Astrocyte of the hippocampus (primary cell): Measurements from ENCODE around the gene MACROH2A1.
A peak's percentile ranks its signal among the peaks of the same experiment; 100 is the strongest.

Experiments used
- DNase-seq: peaks from one replicate; pipeline ENCODE4 v3.0.0; 2011; ENCODE audit warnings: low read depth, low spot score

The MACROH2A1 gene

GRCh38 chr5:135398855-135399793, at the start of gene MACROH2A1:
MACROH2A1 (minus strand) TSS chr5:135399231; CDS start chr5:135389093, 10,138 bp downstream.
- peak; percentile 95 for DNase-seq

- peak; percentile 42 for DNase-seq
Measured at GRCh38 chr5:135448071-135448739, 49.2 kb upstream of the MACROH2A1 start.

- DNase-seq: no peak
Measured at GRCh38 chr5:135447298-135447929, 48.4 kb upstream of the MACROH2A1 start, which contains the start of gene DCANP1. DCANP1 (minus strand) TSS chr5:135447348; CDS start chr5:135447108, 240 bp downstream.

- no peak for DNase-seq
Measured at GRCh38 chr5:135446615-135447014, 47.6 kb upstream of the MACROH2A1 start.

GRCh38 chr5:135446206-135446605, 47.2 kb upstream of the MACROH2A1 start:
- no peak for DNase-seq

- DNase-seq: no peak
Measured at GRCh38 chr5:135445306-135445985, 46.4 kb upstream of the MACROH2A1 start.

- no peak for DNase-seq
Measured at GRCh38 chr5:135444881-135445280, 45.9 kb upstream of the MACROH2A1 start.

GRCh38 chr5:135444360-135444759, 45.3 kb upstream of the MACROH2A1 start:
- DNase-seq: no peak

- no peak for DNase-seq
Measured at GRCh38 chr5:135443161-135443960, 44.3 kb upstream of the MACROH2A1 start.

- no peak for DNase-seq
Measured at GRCh38 chr5:135442431-135443160, 43.6 kb upstream of the MACROH2A1 start.

- no peak for DNase-seq
Measured at GRCh38 chr5:135441919-135442318, 42.9 kb upstream of the MACROH2A1 start.

GRCh38 chr5:135441350-135441831, 42.4 kb upstream of the MACROH2A1 start:
- no peak for DNase-seq

- DNase-seq: no peak
Measured at GRCh38 chr5:135440916-135441315, 41.9 kb upstream of the MACROH2A1 start.

- no peak for DNase-seq
Measured at GRCh38 chr5:135439231-135440205, 40.5 kb upstream of the MACROH2A1 start.

- DNase-seq: no peak
Measured at GRCh38 chr5:135438636-135439221, 39.7 kb upstream of the MACROH2A1 start.

GRCh38 chr5:135437796-135438560, 38.9 kb upstream of the MACROH2A1 start:
- peak; percentile 96 for DNase-seq

GRCh38 chr5:135437422-135437795, 38.4 kb upstream of the MACROH2A1 start:
- DNase-seq: peak; percentile 30
